ENCODE results near the gene SLC15A4. TPM values are rescaled to one million over a fixed set of nuclear protein-coding genes. Genes with fewer than 3 reads are reported as not detected.

Gene SLC15A4
- total RNA-seq, 1 donor from 2014 or later: 23.0 TPM

GRCh38 chr12:128752386-128752785 lies 71.4 kb downstream of the SLC15A4 start:
- no peak for DNase-seq
- H3K27me3 Mint-ChIP-seq (ENCODE audit: unreplicated experiment): peaks cover 2% of the 10 kb centered on the region
- H3K4me1 Mint-ChIP-seq (ENCODE audit: low read depth, unreplicated experiment): no peaks in the 10 kb centered on the region
- no peaks in the 10 kb centered on the region for H3K36me3 Mint-ChIP-seq (ENCODE audit: unreplicated experiment)
- TF ChIP-seq CTCF (IDR thresholded peaks at IDR 0.05; ENCODE audit: partially characterized antibody, unreplicated experiment): no peak
- H3K9me3 Mint-ChIP-seq (ENCODE audit: unreplicated experiment): peaks cover 5% of the 10 kb centered on the region
- H3K27ac Mint-ChIP-seq (ENCODE audit: unreplicated experiment): no peak overlapping the region
- H3K4me3 Mint-ChIP-seq (ENCODE audit: unreplicated experiment): no peak overlapping the region

- no peak for TF ChIP-seq CTCF (IDR thresholded peaks at IDR 0.05; ENCODE audit: partially characterized antibody, unreplicated experiment)
- no peak overlapping the region for H3K4me3 Mint-ChIP-seq (ENCODE audit: unreplicated experiment)
- no peak overlapping the region for H3K27ac Mint-ChIP-seq (ENCODE audit: unreplicated experiment)
- peaks cover 5% of the 10 kb centered on the region for H3K9me3 Mint-ChIP-seq (ENCODE audit: unreplicated experiment)
- no peaks in the 10 kb centered on the region for H3K27me3 Mint-ChIP-seq (ENCODE audit: unreplicated experiment)
- DNase-seq: no peak
- H3K4me1 Mint-ChIP-seq (ENCODE audit: low read depth, unreplicated experiment): no peaks in the 10 kb centered on the region
- H3K36me3 Mint-ChIP-seq (ENCODE audit: unreplicated experiment): no peaks in the 10 kb centered on the region
These were observed 76.3 kb downstream of the SLC15A4 start for GRCh38 chr12:128747441-128747840.

GRCh38 chr12:128745772-128746689 lies 77.7 kb downstream of the SLC15A4 start:
- H3K36me3 Mint-ChIP-seq (ENCODE audit: unreplicated experiment): no peaks in the 10 kb centered on the region
- no peak overlapping the region for H3K4me3 Mint-ChIP-seq (ENCODE audit: unreplicated experiment)
- H3K27ac Mint-ChIP-seq (ENCODE audit: unreplicated experiment): no peak overlapping the region
- no peak for TF ChIP-seq CTCF (IDR thresholded peaks at IDR 0.05; ENCODE audit: partially characterized antibody, unreplicated experiment)
- H3K27me3 Mint-ChIP-seq (ENCODE audit: unreplicated experiment): no peaks in the 10 kb centered on the region
- no peaks in the 10 kb centered on the region for H3K4me1 Mint-ChIP-seq (ENCODE audit: low read depth, unreplicated experiment)
- DNase-seq: no peak
- peaks cover 5% of the 10 kb centered on the region for H3K9me3 Mint-ChIP-seq (ENCODE audit: unreplicated experiment)

- TF ChIP-seq CTCF (IDR thresholded peaks at IDR 0.05; ENCODE audit: partially characterized antibody, unreplicated experiment): no peak
- H3K27me3 Mint-ChIP-seq (ENCODE audit: unreplicated experiment): peaks cover 2% of the 10 kb centered on the region
- H3K4me3 Mint-ChIP-seq (ENCODE audit: unreplicated experiment): no peak overlapping the region
- DNase-seq: no peak
- H3K9me3 Mint-ChIP-seq (ENCODE audit: unreplicated experiment): peaks cover 5% of the 10 kb centered on the region
- no peak overlapping the region for H3K27ac Mint-ChIP-seq (ENCODE audit: unreplicated experiment)
- H3K36me3 Mint-ChIP-seq (ENCODE audit: unreplicated experiment): peaks cover 7% of the 10 kb centered on the region
- no peaks in the 10 kb centered on the region for H3K4me1 Mint-ChIP-seq (ENCODE audit: low read depth, unreplicated experiment)
These were observed 79.8 kb downstream of the SLC15A4 start for GRCh38 chr12:128743916-128744315.

Other genes starting within 250 kb of the SLC15A4 start
- gene GLT1D1, start 29.5 kb upstream of the SLC15A4 start, total RNA-seq (ENCODE audit: unreplicated experiment): 4.4 TPM

All from glutamatergic neuron (in vitro differentiated cells).